Right renal cortex interstitium (tissue), 3 donors: Measurements from ENCODE around the gene ACOT2. TPM values are rescaled to one million over a fixed set of nuclear protein-coding genes. Genes with fewer than 3 reads are reported as not detected.

Experiments
- DNase-seq, 3 donors: peaks; one replicate each; pipeline ENCODE4 v3.0.0-alpha.2; 2013; ENCODE audit warnings: low read depth in 3 of 3, low spot score in 2 of 3
- polyA plus RNA-seq, 3 donors: library from polyadenylated mRNA; unstranded; fragments of 120-200 nt; gene quantifications; one replicate each; pipeline ENCODE4 v1.2.1, GENCODE V29; 2013; ENCODE audit not compliant: insufficient read length in 3 of 3

ACOT2 gene
- polyA plus RNA-seq, 3 donors = 53.3 to 78.2 (median 68.5) TPM

DNA sequence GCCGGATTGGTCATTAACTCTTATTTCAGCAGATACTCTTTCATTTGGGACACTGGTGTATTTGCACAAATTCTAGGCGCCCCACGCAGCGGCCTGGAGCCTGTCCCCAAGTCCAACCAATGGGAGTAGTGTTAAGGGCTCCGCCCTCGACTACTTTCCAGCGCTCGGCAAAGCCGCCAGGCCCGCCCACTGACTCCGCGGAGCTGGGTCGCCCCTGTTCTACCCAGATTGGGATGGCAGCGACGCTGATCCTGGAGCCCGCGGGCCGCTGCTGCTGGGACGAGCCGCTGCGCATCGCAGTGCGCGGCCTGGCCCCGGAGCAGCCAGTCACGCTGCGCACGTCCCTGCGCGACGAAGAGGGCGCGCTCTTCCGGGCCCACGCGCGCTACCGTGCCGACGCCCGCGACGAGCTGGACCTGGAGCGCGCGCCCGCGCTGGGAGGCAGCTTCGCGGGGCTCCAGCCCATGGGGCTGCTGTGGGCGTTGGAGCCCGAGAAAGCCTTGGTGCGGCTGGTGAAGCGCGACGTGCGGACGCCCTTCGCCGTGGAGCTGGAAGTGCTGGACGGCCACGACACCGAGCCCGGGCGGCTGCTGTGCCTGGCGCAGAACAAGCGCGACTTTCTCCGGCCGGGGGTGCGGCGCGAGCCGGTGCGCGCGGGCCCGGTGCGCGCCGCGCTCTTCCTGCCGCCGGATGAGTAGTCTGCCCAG is 43.5 kb downstream of the ACOT2 start, which contains the start of gene ACOT6:
ACOT6 (plus strand) TSS at position 179 of the 707 bp plus-strand sequence; CDS start at position 234, 55 bp downstream.
- peak in 1 of 3 donors; percentile 52 for DNase-seq

DNA sequence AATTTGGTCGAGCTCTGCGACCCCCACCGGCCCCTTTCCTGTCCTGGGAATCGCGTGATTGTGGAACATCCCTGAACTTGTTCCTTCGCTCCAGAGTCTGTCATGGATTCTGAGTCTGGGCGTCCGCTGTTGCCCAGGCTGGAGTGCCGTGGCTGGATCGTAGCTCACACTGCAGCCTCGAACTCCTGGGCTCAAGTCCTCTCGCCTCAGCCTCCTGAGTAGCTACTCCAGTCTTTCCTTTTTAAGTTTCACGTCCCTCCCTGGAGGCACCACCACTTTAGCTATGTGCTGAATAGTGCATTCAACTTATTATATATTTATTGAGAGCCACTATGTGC is 44.0 kb downstream of the ACOT2 start:
- DNase-seq = no peak

DNA sequence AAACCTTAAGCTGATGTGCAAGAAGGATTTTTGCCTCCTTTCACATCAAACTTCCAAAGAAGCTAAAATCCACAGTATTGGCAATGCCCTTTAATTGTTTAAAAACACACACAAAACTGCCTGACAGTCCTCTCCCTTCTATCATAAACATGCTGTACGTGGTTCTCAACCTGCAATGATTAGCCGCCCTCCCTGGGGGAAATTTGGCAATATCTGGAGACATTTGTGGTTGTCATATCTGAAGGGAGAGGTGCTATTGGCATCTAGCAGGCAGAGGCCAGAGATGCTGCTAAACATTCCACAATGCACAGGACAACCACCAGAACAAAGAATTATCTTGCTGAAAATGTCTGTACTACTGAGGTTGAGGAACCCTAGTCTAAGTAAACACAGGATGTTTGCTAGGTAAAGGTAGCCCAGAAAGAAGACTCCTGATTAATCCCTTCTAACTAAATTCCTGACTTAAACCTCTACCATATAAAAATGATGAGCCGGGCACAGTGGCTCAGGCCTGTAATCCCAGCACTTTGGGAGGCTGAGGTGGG is 44.5 kb downstream of the ACOT2 start:
- DNase-seq = no peak

DNA sequence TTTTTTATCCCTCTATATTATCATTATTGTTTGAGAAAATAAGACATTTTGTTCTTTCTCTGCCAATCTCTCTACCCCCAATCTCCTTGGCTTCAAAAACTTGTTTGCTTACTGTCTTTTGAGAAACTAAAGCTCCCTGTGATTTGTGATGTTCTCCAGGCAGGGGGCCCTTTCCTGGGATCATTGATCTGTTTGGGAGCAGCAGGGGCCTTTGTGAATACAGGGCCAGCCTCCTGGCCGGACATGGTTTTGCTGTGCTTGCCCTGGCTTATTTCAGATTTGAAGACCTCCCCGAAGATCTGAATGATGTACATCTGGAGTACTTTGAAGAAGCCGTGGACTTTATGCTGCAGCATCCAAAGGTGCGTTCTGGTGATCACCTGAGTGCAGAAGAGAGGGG is 47.8 kb downstream of the ACOT2 start:
- DNase-seq = no peak

DNA sequence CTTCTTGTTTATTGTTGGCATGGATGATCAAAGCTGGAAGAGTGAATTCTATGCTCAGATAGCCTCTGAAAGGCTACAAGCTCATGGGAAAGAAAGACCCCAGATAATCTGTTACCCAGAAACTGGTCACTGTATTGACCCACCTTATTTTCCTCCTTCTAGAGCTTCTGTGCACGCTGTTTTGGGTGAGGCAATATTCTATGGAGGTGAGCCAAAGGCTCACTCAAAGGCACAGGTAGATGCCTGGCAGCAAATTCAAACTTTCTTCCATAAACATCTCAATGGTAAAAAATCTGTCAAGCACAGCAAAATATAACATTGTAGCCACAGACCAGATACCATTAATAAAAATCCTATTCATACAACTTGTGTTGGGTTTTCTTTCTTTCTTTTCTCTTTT is 50.5 kb downstream of the ACOT2 start:
- no peak for DNase-seq

DNA sequence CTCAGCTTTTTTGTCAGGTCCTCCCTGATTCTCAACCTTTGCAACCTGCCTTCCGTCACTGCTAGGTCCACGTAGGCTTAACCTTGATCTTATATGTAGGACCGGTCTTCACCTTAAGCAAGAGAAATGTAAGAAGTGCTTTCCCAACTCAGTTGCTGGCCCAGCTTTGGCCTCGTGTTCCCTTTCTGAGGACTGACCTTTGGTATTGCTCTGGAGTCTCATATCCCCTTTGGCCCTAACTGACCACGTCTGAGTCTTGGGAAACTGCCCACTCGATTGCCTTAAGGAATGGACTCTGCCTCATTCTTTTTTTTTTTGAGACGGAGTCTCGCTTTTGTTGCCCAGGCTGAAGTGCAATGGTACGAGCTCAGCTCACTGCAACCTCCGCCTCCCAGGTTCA is 51.3 kb downstream of the ACOT2 start:
- DNase-seq = no peak

DNA sequence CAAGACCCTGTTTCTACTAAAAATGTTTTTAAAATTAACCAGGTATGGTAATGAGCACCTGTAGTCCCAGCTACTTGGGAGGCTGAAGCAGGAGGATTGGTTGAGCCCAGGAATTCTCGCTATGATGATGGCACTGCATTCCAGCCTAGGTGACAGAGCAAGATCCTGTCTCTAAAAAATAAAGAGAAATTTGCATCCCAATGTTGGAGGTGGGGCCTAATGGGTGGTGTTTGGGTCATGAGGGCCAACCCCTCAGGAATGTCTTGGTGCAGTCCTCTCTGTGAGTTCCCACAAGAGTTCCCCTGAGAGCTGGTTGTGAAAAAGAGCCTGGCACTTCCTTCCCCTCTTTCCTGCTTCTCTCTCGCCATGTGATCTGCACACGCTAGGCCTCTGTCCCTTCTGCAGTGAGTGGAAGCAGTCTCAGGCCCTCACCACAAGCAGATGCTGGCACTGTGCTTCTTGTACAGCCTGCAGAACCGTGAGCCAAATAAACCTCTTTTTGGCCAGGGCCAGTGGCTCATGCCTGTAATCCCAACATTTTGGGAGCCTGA is 54.6 kb downstream of the ACOT2 start:
- DNase-seq = no peak

Other genes starting within 250 kb of the ACOT2 start
- gene NUMB, start 110.7 kb upstream of the ACOT2 start, polyA plus RNA-seq = 10 to 100 TPM; 85.0 to 86.4 (median 85.3) TPM
- gene RIOX1, start 78.3 kb upstream of the ACOT2 start, polyA plus RNA-seq = 10 to 100 TPM in 2 of 3 donors, 1 to 10 TPM in 1; 10.0 to 11.4 (median 10.5) TPM
- gene ACOT1, start 32.1 kb upstream of the ACOT2 start, polyA plus RNA-seq = 10 to 100 TPM in 2 of 3 donors, 1 to 10 TPM in 1; 7.3 to 16.0 (median 12.3) TPM
- 1 to 10 TPM; 1.6 to 1.7 (median 1.6) TPM for gene HEATR4, start 10.3 kb upstream of the ACOT2 start, polyA plus RNA-seq
- 1 to 10 TPM; 2.9 to 4.6 (median 3.8) TPM for gene ACOT4, start 22.7 kb downstream of the ACOT2 start, polyA plus RNA-seq
- gene ACOT6, start 43.3 kb downstream of the ACOT2 start, polyA plus RNA-seq = under 1 TPM in 1 of 3 donors, not detected in 2; 0.19 TPM
- 10 to 100 TPM; 17.9 to 22.5 (median 21.6) TPM for gene DNAL1, start 75.8 kb downstream of the ACOT2 start, polyA plus RNA-seq
- gene PNMA1, start 145.2 kb downstream of the ACOT2 start, polyA plus RNA-seq = 10 to 100 TPM; 94.3 to 97.5 (median 97.2) TPM